Omental fat pad (tissue), 4 donors: ENCODE measurements around the gene FAM111A. TPM values are rescaled to one million over a fixed set of nuclear protein-coding genes. Genes with fewer than 3 reads are reported as not detected.

Source experiments
- ATAC-seq: fragments of 150-250 bp; one replicate; pipeline ENCODE4 v1.9.1; 2016; ENCODE audit warnings: mild to moderate bottlenecking, moderate library complexity; ENCODE audit not compliant: low FRiP score
- DNase-seq: peaks from one replicate; pipeline ENCODE4 v3.0.0-alpha.2; 2019; ENCODE audit warnings: low spot score
- CTCF ChIP-seq, 3 donors: fragments of 450-650 bp; IDR thresholded peaks; one replicate each; pipeline ENCODE4 v1.5.1; 2016 to 2017; ENCODE audit warnings: antibody characterized with exemption in 3 of 3, mild to moderate bottlenecking in 3 of 3, moderate library complexity in 2 of 3
- total RNA-seq, 4 donors: library from RNA; depleted of rRNA; stranded (reverse); fragments of >200 nt; gene quantifications; one replicate each; pipeline ENCODE4 v1.1.0, GENCODE V29; 2016

The FAM111A gene
- total RNA-seq, 4 donors from 2014 or later: 18.2 to 60.1 (median 31.7) TPM

- peak; percentile 29 for ATAC-seq
Observed at GRCh38 chr11:59145534-59145933, 2.9 kb downstream of the FAM111A start.

GRCh38 chr11:59151761-59152160 is 9.1 kb downstream of the FAM111A start:
- ATAC-seq (no peak), DNase-seq (no peak)
- TF ChIP-seq CTCF (IDR thresholded peaks at IDR 0.05): no peak

More at GRCh38 chr11:59145534-59145933, 2.9 kb downstream of the FAM111A start:
- no peak for DNase-seq
- no peak for TF ChIP-seq CTCF (IDR thresholded peaks at IDR 0.05)

- TF ChIP-seq CTCF (IDR thresholded peaks at IDR 0.05): no peak
- DNase-seq (no peak), ATAC-seq (no peak)
Observed at GRCh38 chr11:59152312-59152951, 9.8 kb downstream of the FAM111A start.

- ATAC-seq (no peak), DNase-seq (no peak)
- TF ChIP-seq CTCF (IDR thresholded peaks at IDR 0.05): no peak
Observed at GRCh38 chr11:59154610-59155009, 12.0 kb downstream of the FAM111A start.

GRCh38 chr11:59157433-59157832 is 14.8 kb downstream of the FAM111A start:
- DNase-seq: no peak
- no peak for TF ChIP-seq CTCF (IDR thresholded peaks at IDR 0.05)
- no peak for ATAC-seq

GRCh38 chr11:59158206-59159068 is 15.8 kb downstream of the FAM111A start:
- ATAC-seq: no peak
- no peak for DNase-seq
- peak in 1 of 3 donors; percentile 14 for TF ChIP-seq CTCF (IDR thresholded peaks at IDR 0.05)
